Endothelial cell of umbilical vein (primary cell): ENCODE measurements around the gene CASKIN1. TPM values are rescaled to one million over a fixed set of nuclear protein-coding genes. Genes with fewer than 3 reads are reported as not detected.

Experiments
- BruUV-seq: library from RNA; stranded (reverse); fragments of 400-500 nt; replicated peaks from 2 replicates; lab custom pipeline; 2021; lab: Mats Ljungman, UMichigan
- CTCF ChIA-PET: fragments of 300-600, 350-600 bp; sonication (Branson Sonifier 250); formaldehyde crosslinking; loops from one replicate; lab custom pipeline; 2021; ENCODE audit warnings: antibody characterized with exemption, inconsistent platforms; lab: Charles Lee
- POLR2A ChIA-PET: fragments of 300-600, 350-600 bp; sonication (Branson Sonifier 250); formaldehyde crosslinking; loops from one replicate; lab custom pipeline; 2021; ENCODE audit warnings: antibody characterized with exemption, inconsistent platforms; lab: Charles Lee
- DNase-seq: peaks from one replicate; pipeline ENCODE4 v3.0.0-alpha.2; 2011; ENCODE audit warnings: low read depth, low spot score
- FAIRE-seq: peaks from 2 replicates; lab custom pipeline; 2011; peaks lifted over from hg19 to GRCh38; lab: Jason Lieb, UNC
- H2AFZ ChIP-seq: 2 replicates; pipeline ENCODE4 v1.6.0; 2012; ENCODE audit warnings: low read depth, low read length, control low read depth, inconsistent platforms
- H3K27ac ChIP-seq: 2 replicates; pipeline ENCODE4 v1.5.1; 2011; ENCODE audit warnings: low read depth, mild to moderate bottlenecking, control low read depth, low read length, moderate library complexity; ENCODE audit not compliant: insufficient read depth
- H3K27me3 ChIP-seq, 2 experiments: 2 replicates each; pipeline versions ENCODE4 v1.6.0 to v1.6.1; 2011; ENCODE audit warnings: low read length in 2 of 2, mixed read lengths in 1 of 2; ENCODE audit not compliant: control insufficient read depth in 2 of 2, insufficient read depth in 2 of 2
- H3K36me3 ChIP-seq, 2 experiments: 2 replicates in 1 of 2; 3 replicates in 1 of 2; pipeline ENCODE4 v1.5.1; 2011; ENCODE audit warnings: low read length in 2 of 2, mild to moderate bottlenecking in 1 of 2, moderate library complexity in 1 of 2; ENCODE audit not compliant: control insufficient read depth in 2 of 2, insufficient read depth in 2 of 2; ENCODE audit errors: extremely low read depth in 1 of 2
- H3K4me1 ChIP-seq: 3 replicates; pipeline ENCODE4 v1.5.1; 2011; ENCODE audit warnings: mild to moderate bottlenecking, low read length; ENCODE audit not compliant: control insufficient read depth, insufficient read depth; ENCODE audit errors: extremely low read depth
- H3K4me2 ChIP-seq: 2 replicates; pipeline ENCODE4 v1.6.1; 2011; ENCODE audit warnings: low read length, control low read depth, mixed read lengths; ENCODE audit not compliant: insufficient read depth
- H3K4me3 ChIP-seq, 3 experiments: fragments of 200-600 bp in 1 of 3; sonication (generic), shearing (Covaris generic) in 1 of 3; replicated peaks in 1 of 3; 2 replicates each; pipeline ENCODE4 v1.5.1; 2011 to 2016; ENCODE audit warnings: control low read depth in 3 of 3, low read length in 3 of 3, mild to moderate bottlenecking in 2 of 3, inconsistent platforms in 1 of 3, low read depth in 1 of 3, moderate library complexity in 1 of 3; ENCODE audit not compliant: insufficient read depth in 1 of 3
- H3K79me2 ChIP-seq: 2 replicates; pipeline ENCODE4 v1.6.0; 2012; ENCODE audit warnings: low read length, inconsistent platforms; ENCODE audit not compliant: control insufficient read depth, insufficient read depth
- H3K9ac ChIP-seq: replicated peaks from 2 replicates; pipeline ENCODE3; 2011; ENCODE audit warnings: low read length, control low read depth; ENCODE audit not compliant: insufficient read depth; ENCODE audit errors: extremely low read depth
- H3K9me1 ChIP-seq: replicated peaks from 3 replicates; pipeline ENCODE4 v1.6.0; 2011; ENCODE audit warnings: mild to moderate bottlenecking, low read length; ENCODE audit not compliant: control insufficient read depth, insufficient read depth; ENCODE audit errors: extremely low read depth
- H3K9me3 ChIP-seq: replicated peaks from 2 replicates; pipeline ENCODE4 v1.5.1; 2012; ENCODE audit warnings: low read length, inconsistent platforms; ENCODE audit not compliant: control insufficient read depth, insufficient read depth
- H4K20me1 ChIP-seq: replicated peaks from 2 replicates; pipeline ENCODE3; 2011; ENCODE audit warnings: mild to moderate bottlenecking, low read length; ENCODE audit not compliant: control insufficient read depth, insufficient read depth; ENCODE audit errors: extremely low read depth
- EZH2 ChIP-seq: IDR thresholded peaks from 2 replicates; pipeline ENCODE4 v1.6.1; 2012; ENCODE audit warnings: borderline replicate concordance, low read depth, mild to moderate bottlenecking, moderate library complexity, low read length, inconsistent platforms; ENCODE audit not compliant: severe bottlenecking
- FOS ChIP-seq: IDR thresholded peaks from 2 replicates; pipeline ENCODE4 v1.6.1; 2011; ENCODE audit warnings: mild to moderate bottlenecking, low read length, moderate library complexity, borderline replicate concordance; ENCODE audit not compliant: insufficient read depth
- GATA2 ChIP-seq: IDR thresholded peaks from 2 replicates; pipeline ENCODE4 v1.7.0; 2011; ENCODE audit warnings: low read depth, mild to moderate bottlenecking, moderate library complexity, mixed read lengths, low read length; ENCODE audit not compliant: insufficient read length, insufficient read depth
- JUN ChIP-seq: IDR thresholded peaks from 2 replicates; pipeline ENCODE4 v1.6.1; 2011; ENCODE audit warnings: borderline replicate concordance, low read depth; ENCODE audit not compliant: insufficient read length, insufficient read depth
- MYC ChIP-seq: IDR thresholded peaks from one replicate; pipeline ENCODE4 v1.6.1; 2011; ENCODE audit warnings: mild to moderate bottlenecking, low read depth, low read length
- POLR2A ChIP-seq: IDR thresholded peaks from 2 replicates; pipeline ENCODE4 v1.6.1; 2012; ENCODE audit warnings: low read depth, mild to moderate bottlenecking, control low read depth, low read length
- POLR2AphosphoS5 ChIP-seq: IDR thresholded peaks from 2 replicates; pipeline ENCODE4 v1.6.1; 2012; ENCODE audit warnings: low read depth, mild to moderate bottlenecking, control low read depth, low read length, moderate library complexity; ENCODE audit not compliant: insufficient read depth
- dilution Hi-C: fragments of 300-500 bp; cut with MboI; formaldehyde crosslinking; loops from one replicate; pipeline ENCODE4 v1.15.0; 2019; ENCODE audit warnings: low sequenced_read_pairs; ENCODE audit not compliant: extremely low pct_ligation_motif_present
- intact Hi-C: fragments of 100-400 bp; cut with micrococcal nuclease; formaldehyde crosslinking; loops from one replicate; pipeline ENCODE4 v1.10.0; 2022
- polyA plus RNA-seq, 4 experiments: library from polyadenylated mRNA; depleted of rRNA in 3 of 4; stranded (reverse) in 3 of 4; unstranded in 1 of 4; fragments of >200 nt; gene quantifications; 2 replicates each; pipeline versions ENCODE4 v1.2.1 to v1.2.3, GENCODE V29; 2011 to 2012; ENCODE audit warnings: missing spikeins in 1 of 4
- total RNA-seq: library from RNA; stranded (reverse); gene quantifications from 2 replicates; pipeline ENCODE4 v1.2.3, GENCODE V29; 2021
- TF ChIP-seq, protein P1 (sequence below), 2 donors: IDR thresholded peaks; 1 replicate in 1 of 2; 2 replicates in 1 of 2; pipeline ENCODE4 v1.5.1; 2011; ENCODE audit warnings: low read length in 2 of 2, mild to moderate bottlenecking in 2 of 2, moderate library complexity in 2 of 2, control low read depth in 1 of 2, inconsistent platforms in 1 of 2, low read depth in 1 of 2; ENCODE audit not compliant: insufficient read depth in 1 of 2; ENCODE audit errors: extremely low read depth in 1 of 2
- TF ChIP-seq, protein P2 (sequence below): IDR thresholded peaks from 2 replicates; pipeline ENCODE4 v1.6.1; 2011; ENCODE audit not compliant: insufficient read depth, insufficient read length

Gene CASKIN1
- total and polyA plus RNA-seq, 2 donors (not counting 3 experiments of a cell fraction or from before 2014, with no cell fraction given): 0.11 to 0.58 TPM

DNA sequence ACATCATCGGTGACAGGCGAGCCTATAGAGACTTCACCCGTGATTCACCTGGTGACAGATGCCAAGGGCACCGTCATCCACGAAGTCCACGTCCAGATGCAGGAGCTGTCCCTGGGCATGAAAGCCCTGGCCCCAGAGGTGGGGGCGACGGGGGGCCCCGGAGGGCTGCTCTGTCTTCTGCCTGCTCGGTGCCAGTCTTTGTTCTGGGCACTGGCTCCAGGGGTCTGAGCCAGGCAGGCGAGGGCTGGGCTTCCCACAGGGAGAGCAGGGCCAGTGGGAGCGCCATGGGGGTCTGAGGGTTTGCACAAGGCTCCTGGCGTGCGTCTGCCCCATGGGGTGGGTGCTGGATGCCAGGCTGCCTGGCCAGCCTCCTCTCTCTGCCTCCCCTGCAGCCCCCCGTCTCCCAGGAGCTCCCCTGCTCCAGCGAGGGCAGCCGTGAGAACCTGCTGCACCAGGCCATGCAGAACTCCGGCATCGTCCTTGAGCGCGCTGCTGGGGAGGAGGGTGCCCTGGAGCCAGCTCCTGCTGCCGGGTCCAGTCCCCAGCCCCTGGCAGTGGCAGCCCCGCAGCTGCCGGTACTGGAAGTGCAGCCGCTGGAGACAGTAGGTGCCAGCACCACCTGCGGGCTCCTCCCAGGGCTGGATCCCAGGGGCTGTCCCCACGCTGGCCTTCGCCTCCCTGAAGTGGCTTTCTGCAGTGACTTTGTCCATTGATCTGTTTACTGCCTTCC lies 36.8 kb upstream of the CASKIN1 start:
- no peaks in the 10 kb centered on the region for H3K9me3 ChIP-seq
- peaks cover 10% of the 10 kb centered on the region for H3K4me1 ChIP-seq
- no peaks in the 10 kb centered on the region for H4K20me1 ChIP-seq
- BruUV-seq: no TSS peak
- POLR2A ChIA-PET: no interaction called here
- no peaks in the 10 kb centered on the region for H3K9me1 ChIP-seq
- TF ChIP-seq GATA2 (no peak), POLR2A (no peak), MYC (no peak), EZH2 (no peak), JUN (no peak), POLR2AphosphoS5 (no peak), FOS (no peak)
- TF ChIP-seq, protein P1, sequence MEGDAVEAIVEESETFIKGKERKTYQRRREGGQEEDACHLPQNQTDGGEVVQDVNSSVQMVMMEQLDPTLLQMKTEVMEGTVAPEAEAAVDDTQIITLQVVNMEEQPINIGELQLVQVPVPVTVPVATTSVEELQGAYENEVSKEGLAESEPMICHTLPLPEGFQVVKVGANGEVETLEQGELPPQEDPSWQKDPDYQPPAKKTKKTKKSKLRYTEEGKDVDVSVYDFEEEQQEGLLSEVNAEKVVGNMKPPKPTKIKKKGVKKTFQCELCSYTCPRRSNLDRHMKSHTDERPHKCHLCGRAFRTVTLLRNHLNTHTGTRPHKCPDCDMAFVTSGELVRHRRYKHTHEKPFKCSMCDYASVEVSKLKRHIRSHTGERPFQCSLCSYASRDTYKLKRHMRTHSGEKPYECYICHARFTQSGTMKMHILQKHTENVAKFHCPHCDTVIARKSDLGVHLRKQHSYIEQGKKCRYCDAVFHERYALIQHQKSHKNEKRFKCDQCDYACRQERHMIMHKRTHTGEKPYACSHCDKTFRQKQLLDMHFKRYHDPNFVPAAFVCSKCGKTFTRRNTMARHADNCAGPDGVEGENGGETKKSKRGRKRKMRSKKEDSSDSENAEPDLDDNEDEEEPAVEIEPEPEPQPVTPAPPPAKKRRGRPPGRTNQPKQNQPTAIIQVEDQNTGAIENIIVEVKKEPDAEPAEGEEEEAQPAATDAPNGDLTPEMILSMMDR (IDR thresholded peaks at IDR 0.05; ENCODE audit: extremely low read depth in 1 of 2, insufficient read depth in 1 of 2, low read depth in 1 of 2, low read length in 2 of 2): no peak
- TF ChIP-seq, protein P2, sequence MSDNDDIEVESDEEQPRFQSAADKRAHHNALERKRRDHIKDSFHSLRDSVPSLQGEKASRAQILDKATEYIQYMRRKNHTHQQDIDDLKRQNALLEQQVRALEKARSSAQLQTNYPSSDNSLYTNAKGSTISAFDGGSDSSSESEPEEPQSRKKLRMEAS: no peak
- no peak overlapping the region for H3K4me3 ChIP-seq
- dilution Hi-C loops: no loop called here
- H3K4me2 ChIP-seq: no peak overlapping the region
- peaks cover 5 to 18% of the 10 kb centered on the region in 2 experiments for H3K27me3 ChIP-seq
- H3K79me2 ChIP-seq: no peaks in the 10 kb centered on the region
- DNase-seq: no peak
- H3K27ac ChIP-seq: no peak overlapping the region
- intact Hi-C loops: no loop called here
- no peak overlapping the region for H2AFZ ChIP-seq
- CTCF ChIA-PET: no interaction called here
- H3K9ac ChIP-seq: no peak overlapping the region
- H3K36me3 ChIP-seq: peaks cover 9 to 48% of the 10 kb centered on the region in 2 experiments
- no peak for FAIRE-seq
